Measurements from ENCODE around the gene GAD1. TPM values are rescaled to one million over a fixed set of nuclear protein-coding genes. Genes with fewer than 3 reads are reported as not detected.

The GAD1 gene
- 162 TPM for total RNA-seq

DNA sequence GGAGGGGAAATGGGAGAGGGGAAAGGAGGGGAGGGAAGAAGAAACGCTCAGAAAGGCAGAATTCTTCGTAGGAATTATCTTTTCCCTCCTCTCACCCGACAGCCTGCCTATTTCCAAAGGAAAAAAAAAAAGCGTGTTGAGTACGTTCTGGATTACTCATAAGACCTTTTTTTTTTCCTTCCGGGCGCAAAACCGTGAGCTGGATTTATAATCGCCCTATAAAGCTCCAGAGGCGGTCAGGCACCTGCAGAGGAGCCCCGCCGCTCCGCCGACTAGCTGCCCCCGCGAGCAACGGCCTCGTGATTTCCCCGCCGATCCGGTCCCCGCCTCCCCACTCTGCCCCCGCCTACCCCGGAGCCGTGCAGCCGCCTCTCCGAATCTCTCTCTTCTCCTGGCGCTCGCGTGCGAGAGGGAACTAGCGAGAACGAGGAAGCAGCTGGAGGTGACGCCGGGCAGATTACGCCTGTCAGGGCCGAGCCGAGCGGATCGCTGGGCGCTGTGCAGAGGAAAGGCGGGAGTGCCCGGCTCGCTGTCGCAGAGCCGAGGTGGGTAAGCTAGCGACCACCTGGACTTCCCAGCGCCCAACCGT lies at the start of gene GAD1:
Gene GAD1 (plus strand): TSS at position 384 of the 589 bp plus-strand sequence. CDS start 1,705 bp downstream, outside the sequence.

DNA sequence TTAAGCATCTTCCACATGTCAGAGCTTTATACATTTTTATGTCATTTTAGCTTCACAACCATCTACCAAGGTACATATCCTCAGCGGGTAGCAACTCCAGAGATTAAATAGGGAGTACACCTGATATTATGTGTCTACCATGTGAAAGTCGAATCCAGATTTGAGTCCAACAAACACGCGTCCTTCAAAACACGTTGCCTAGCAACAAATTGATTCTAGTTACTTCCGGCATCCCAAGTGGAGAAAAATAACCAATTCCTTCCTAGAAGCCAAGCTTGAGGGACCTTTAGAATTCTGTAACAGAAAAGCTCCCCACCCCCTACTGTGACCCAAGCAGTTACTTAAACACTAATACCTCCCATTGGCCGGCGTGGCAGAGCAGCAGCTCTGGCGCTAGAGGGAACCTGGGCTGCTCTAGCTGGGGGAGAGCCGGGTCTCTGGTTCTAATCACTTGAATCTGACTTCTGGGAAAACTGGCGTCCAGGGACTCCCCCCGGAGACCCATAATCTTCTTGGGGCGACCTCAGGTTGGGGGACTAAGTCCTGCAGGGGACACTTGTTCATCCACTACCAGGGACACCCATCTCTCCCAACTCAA lies 46.6 kb upstream of the GAD1 start, which contains the start of gene ERICH2:
Gene ERICH2 (plus strand): TSS at position 371 of the 598 bp plus-strand sequence. CDS start 304 bp downstream, outside the sequence.

Small RNAs within 50 kb of the gene (small RNA-seq; reads per million reads assigned to genes)
- not detected for gene RF00019 (ENCODE audit: low replicate concordance)

Other genes with a start within 250 kb of the GAD1 start
- gene SP5, start 101.5 kb upstream of the GAD1 start, total RNA-seq = 0.63 TPM
- gene ERICH2, start 46.5 kb upstream of the GAD1 start, total RNA-seq = not detected
- 25.4 TPM for gene GORASP2, start 112.4 kb downstream of the GAD1 start, total RNA-seq

Data from parietal lobe (tissue), 2 donors.